ENCODE data around the gene NLGN1.
A peak's percentile ranks its signal among the peaks of the same experiment; 100 is the strongest.

The NLGN1 gene

GRCh38 chr3:173913974-173914421, 516.5 kb downstream of the NLGN1 start:
- no peak for TF ChIP-seq CTCF (conservative IDR thresholded peaks at IDR 0.05; ENCODE audit: low read length)
- H3K4me3 ChIP-seq (ENCODE audit: low read length), result no peak overlapping the region
- peak; percentile 44 for DNase-seq (ENCODE audit: low read depth)

GRCh38 chr3:173916799-173917198, 519.3 kb downstream of the NLGN1 start:
- TF ChIP-seq CTCF (conservative IDR thresholded peaks at IDR 0.05; ENCODE audit: low read length), result no peak
- no peak overlapping the region for H3K4me3 ChIP-seq (ENCODE audit: low read length)
- no peak for DNase-seq (ENCODE audit: low read depth)

- TF ChIP-seq CTCF (conservative IDR thresholded peaks at IDR 0.05; ENCODE audit: low read length), result no peak
- DNase-seq (ENCODE audit: low read depth), result no peak
- H3K4me3 ChIP-seq (ENCODE audit: low read length), result no peak overlapping the region
These were observed 522.8 kb downstream of the NLGN1 start for GRCh38 chr3:173920386-173920785.

GRCh38 chr3:173921732-173922131, 524.2 kb downstream of the NLGN1 start:
- TF ChIP-seq CTCF (conservative IDR thresholded peaks at IDR 0.05; ENCODE audit: low read length), result no peak
- no peak overlapping the region for H3K4me3 ChIP-seq (ENCODE audit: low read length)
- DNase-seq (ENCODE audit: low read depth), result no peak

GRCh38 chr3:173923204-173923603, 525.7 kb downstream of the NLGN1 start:
- no peak overlapping the region for H3K4me3 ChIP-seq (ENCODE audit: low read length)
- TF ChIP-seq CTCF (conservative IDR thresholded peaks at IDR 0.05; ENCODE audit: low read length), result no peak
- DNase-seq (ENCODE audit: low read depth), result no peak

GRCh38 chr3:173930251-173930650, 532.7 kb downstream of the NLGN1 start:
- TF ChIP-seq CTCF (conservative IDR thresholded peaks at IDR 0.05; ENCODE audit: low read length), result no peak
- H3K4me3 ChIP-seq (ENCODE audit: low read length), result no peak overlapping the region
- no peak for DNase-seq (ENCODE audit: low read depth)

- DNase-seq (ENCODE audit: low read depth), result peak; percentile 70
- no peak overlapping the region for H3K4me3 ChIP-seq (ENCODE audit: low read length)
- no peak for TF ChIP-seq CTCF (conservative IDR thresholded peaks at IDR 0.05; ENCODE audit: low read length)
These were observed 535.1 kb downstream of the NLGN1 start for GRCh38 chr3:173932624-173933023.
